KOPT-K1 (cell line): Measurements from ENCODE around the gene CDK6.
A peak's percentile ranks its signal among the peaks of the same experiment; 100 is the strongest.
"Not testable (repeated sequence)": the region's sequence is repeated elsewhere in the genome, so short reads cannot be mapped to it uniquely, and the experiment has no call there.

ENCODE experiments used
- H3K27ac ChIP-seq: fragments of 200-600 bp; sonication (generic); 2 replicates; pipeline ENCODE4 v1.5.1; 2016; ENCODE audit warnings: antibody characterized with exemption, mild to moderate bottlenecking, low read depth, low read length; ENCODE audit not compliant: poor library complexity, severe bottlenecking
- H3K36me3 ChIP-seq: fragments of 200-600 bp; sonication (generic); 2 replicates; pipeline ENCODE4 v1.5.1; 2017; ENCODE audit warnings: antibody characterized with exemption, mild to moderate bottlenecking, low read length, moderate library complexity; ENCODE audit not compliant: insufficient read depth
- H3K9me3 ChIP-seq: fragments of 200-600 bp; sonication (generic); 2 replicates; pipeline ENCODE4 v1.5.1; 2017; ENCODE audit warnings: antibody characterized with exemption, low read length, mild to moderate bottlenecking; ENCODE audit not compliant: insufficient read depth, poor library complexity, severe bottlenecking

CDK6 gene

DNA sequence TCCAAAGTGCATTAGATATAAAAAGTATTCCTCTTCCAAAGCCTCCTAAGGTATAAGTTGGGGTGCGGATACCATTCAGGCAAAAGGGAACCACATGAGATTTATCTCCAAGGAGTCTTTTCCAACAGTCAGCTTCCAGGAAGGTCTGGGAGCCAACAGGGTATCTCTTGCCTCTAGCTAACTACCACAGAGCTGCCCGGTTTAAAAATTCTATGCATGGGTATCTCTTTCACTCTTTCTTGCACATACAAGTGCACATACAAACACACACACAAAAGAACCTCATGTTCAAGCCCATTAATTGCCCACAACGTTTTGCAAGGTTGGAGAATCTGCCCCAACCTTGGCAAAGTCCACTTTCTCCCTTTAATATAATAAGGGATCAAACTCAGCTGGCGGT, 80.7 kb downstream of the CDK6 start:
- peaks cover 7% of the 10 kb centered on the region for H3K9me3 ChIP-seq
- H3K36me3 ChIP-seq = peaks cover 84% of the 10 kb centered on the region
- H3K27ac ChIP-seq = peak overlapping the region; percentile 96

DNA sequence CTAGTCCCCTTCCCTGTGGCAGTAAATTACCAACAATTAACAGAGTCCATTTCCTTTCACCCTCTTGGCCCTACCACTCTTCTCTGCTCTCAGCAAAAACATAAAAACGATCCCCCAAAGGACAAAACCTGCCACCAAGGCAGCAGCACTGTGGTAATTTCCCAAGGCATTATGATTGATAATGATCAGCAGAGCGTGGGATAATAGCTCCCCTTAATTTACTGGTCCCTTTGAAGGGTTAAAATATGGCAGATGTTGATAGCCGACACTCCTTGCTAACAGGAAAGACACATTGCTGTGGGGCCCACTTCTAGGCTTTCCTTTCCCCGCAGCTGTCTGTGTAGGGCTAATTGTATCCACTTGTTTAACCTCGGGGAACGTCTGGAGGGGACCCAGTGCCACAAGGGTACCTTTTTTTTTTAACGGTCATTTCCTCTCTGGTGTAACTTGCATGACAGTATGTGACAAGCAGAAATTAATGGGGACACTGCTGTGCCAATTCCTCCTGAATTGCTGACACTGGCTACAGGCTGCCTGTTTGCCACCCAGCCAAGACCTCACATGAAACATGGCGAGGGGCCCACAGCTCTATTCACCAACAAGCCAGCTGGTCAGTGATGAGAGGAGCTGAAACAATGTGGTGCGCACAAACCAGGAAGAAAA, 81.3 kb downstream of the CDK6 start:
- H3K27ac ChIP-seq = peak overlapping the region; percentile 96
- H3K36me3 ChIP-seq = peaks cover 86% of the 10 kb centered on the region
- peaks cover 7% of the 10 kb centered on the region for H3K9me3 ChIP-seq

DNA sequence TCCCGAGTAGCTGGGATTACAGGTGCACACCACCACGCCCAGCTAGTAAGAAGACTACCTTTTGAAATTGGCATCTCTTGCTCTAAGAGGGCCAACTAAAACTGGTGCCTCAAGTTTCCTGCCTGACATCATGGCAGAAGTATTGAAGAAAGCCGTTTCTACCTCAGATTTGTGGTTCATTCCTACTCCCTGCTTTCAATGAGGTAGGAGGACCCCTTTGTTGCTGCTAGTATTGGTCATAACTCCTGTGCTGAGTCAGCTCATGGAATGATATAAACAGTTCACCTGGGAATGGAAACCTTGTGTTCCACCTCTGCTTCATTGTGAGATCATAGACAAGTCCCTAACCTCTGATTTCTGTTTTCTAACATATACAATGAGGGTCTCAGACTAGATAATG, 82.8 kb downstream of the CDK6 start:
- H3K27ac ChIP-seq = peak overlapping the region; percentile 96
- peaks cover 7% of the 10 kb centered on the region for H3K9me3 ChIP-seq
- H3K36me3 ChIP-seq = peaks cover 87% of the 10 kb centered on the region

DNA sequence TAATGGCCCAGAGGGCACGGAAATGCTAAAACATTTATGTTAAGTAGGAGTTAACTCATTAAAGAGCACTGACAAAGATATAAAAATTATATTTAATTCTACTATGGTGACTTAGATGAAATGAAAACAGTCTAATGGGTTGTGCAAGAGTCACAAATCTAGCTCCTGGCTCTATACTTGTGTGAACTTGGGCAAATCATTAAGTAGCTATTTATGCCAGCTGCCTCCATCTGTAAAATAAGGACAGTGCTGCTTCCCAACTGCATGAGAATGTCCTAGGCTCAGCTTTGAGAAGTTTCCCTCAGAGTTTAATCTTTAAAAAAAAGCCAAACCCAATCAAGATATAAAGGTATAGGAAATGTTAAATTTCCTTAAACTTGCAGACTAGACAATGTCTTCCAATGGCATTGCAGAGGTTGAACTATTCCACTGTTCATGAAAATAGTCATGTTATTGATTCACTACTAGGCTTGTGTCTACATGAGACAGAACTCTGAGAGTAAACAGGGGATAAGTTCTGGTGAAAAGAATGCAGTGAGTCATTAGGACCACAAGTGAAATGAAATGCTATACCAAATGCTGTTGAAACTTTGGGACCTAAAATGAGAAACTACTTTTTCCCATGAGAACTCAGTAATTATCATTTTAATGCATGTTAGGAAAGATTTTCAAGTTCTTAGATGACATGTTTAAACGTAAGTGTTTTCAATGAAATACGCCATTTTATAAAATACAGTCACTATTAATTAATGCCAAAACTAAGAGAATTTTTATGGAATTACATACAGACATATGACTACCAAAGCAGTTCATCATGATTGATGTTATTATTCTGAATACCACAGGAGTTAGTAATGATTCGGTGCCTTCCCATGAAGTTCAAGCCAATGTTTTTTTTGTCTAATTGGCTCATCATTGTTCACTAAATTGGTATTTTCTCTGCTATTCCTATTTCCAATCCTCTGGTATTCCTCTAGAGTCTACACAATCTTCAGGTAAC, 84.2 kb downstream of the CDK6 start:
- Histone ChIP-seq H3K36me3 (peaks cover 87% of the 10 kb centered on the region), H3K27ac (peak overlapping the region; percentile 96), H3K9me3 (peaks cover 7% of the 10 kb centered on the region)

DNA sequence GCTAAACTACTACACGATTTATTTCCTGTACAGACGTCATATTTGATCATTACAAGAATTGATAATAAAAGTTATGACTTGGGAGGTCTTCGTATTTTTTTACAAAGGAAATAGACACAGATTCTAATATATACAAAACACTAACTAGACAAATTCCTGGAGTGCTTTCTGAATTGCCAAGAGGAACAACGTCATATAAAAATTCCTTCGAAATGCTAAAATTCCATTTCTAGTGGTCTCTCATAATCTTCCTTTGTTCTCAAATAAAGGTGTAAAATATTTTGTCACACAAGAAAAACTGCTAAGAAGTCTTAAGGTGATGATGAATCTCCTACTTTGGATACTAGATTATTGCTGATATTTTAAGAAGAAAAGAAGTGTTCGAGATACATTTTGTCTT, 85.4 kb downstream of the CDK6 start:
- Histone ChIP-seq H3K36me3 (peaks cover 87% of the 10 kb centered on the region), H3K27ac (peak overlapping the region; percentile 96), H3K9me3 (peaks cover 7% of the 10 kb centered on the region)

DNA sequence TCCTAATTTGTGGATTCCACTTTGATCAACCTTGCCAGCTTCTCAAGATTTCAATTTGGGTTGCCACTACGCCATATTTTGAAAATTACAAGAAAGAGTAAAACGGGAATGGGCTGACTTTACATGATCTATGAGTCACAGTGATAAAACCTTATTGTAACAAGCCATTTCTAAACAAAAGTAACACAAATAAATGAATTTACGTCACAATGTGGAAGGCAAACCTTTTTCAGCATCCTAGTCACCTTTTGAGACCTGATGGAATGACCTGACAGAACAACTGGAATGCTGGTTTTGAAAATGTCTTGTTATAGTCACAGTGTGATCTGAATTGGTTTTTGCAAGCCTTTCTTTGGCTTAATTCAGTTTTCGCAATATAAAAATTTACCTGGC, 85.9 kb downstream of the CDK6 start:
- H3K27ac ChIP-seq = peak overlapping the region; percentile 96
- H3K9me3 ChIP-seq = peaks cover 7% of the 10 kb centered on the region
- H3K36me3 ChIP-seq = peaks cover 88% of the 10 kb centered on the region

DNA sequence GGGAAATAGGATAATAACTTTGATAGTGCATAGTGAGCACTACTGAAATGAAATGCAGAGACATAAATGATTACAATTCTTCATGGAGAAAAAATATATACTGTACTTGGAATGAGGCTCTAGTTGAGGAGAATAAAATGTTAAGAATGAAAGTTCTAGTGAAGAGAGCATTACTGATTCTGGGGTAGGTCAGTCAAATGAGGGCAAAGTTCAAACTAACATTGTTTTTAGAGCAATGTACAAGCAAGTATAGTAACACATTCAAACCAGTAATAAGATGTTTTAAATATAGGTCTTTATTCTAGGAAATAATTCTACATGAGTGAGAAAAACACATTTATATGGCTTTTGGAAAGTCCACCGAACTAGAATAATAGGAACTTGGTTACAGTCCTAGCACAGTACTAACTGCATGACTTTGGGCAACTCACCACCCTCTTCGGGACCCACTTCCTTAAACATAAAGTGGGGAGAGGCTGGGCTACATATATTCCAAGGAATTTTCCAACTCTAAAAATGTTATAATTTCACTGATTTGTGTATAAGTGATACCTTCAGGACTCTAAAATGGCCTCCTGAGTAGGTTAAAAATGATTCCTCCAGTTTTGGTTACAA, 86.4 kb downstream of the CDK6 start:
- peak overlapping the region; percentile 96 for H3K27ac ChIP-seq

DNA sequence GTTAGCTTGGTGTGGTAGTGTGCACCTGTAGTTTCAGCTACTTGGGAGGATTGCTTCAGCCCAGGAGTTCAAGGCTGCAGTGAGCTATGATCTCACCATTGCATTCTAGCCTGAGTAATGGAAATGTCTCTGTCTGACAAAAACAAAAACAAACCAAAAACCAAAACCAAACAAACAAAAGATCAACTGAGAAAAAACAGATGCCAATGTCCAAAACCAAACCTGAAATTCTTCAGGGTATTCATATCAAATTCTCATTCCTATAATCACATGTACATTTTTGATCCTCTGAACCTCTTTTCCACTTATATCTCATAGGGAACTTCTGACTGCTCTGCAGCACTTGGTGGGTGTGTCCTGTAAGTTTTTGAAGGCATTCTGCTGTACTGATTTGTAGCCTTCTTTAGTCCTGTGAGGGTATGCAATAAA, 87.0 kb downstream of the CDK6 start:
- Histone ChIP-seq H3K36me3 (peaks cover 97% of the 10 kb centered on the region), H3K9me3 (peaks cover 8% of the 10 kb centered on the region), H3K27ac (peak overlapping the region; percentile 96)

More for the DNA sequence above, 86.4 kb downstream of the CDK6 start:
- H3K9me3 ChIP-seq = peaks cover 7% of the 10 kb centered on the region
- H3K36me3 ChIP-seq = peaks cover 93% of the 10 kb centered on the region

DNA sequence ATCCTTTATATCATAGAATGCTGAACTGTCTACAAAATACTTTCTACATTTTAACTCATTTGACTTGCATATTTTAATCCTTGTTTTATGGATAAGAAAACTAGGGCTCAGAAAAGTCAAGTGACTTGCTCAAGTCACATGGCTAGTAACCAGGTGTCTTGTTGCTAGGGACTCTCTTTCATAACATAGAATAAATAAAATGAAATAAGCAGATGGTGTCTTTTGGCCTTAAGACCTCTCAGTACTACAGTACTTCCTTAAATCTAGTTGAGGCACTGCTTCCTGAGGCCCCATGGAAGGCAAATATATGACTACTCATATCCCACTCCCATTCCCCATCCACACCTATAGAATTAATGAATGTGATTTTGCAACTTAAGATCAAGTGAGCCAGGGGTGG, 87.9 kb downstream of the CDK6 start:
- H3K36me3 ChIP-seq = peaks cover 97% of the 10 kb centered on the region
- H3K9me3 ChIP-seq = peaks cover 15% of the 10 kb centered on the region
- H3K27ac ChIP-seq = peak overlapping the region; percentile 96

DNA sequence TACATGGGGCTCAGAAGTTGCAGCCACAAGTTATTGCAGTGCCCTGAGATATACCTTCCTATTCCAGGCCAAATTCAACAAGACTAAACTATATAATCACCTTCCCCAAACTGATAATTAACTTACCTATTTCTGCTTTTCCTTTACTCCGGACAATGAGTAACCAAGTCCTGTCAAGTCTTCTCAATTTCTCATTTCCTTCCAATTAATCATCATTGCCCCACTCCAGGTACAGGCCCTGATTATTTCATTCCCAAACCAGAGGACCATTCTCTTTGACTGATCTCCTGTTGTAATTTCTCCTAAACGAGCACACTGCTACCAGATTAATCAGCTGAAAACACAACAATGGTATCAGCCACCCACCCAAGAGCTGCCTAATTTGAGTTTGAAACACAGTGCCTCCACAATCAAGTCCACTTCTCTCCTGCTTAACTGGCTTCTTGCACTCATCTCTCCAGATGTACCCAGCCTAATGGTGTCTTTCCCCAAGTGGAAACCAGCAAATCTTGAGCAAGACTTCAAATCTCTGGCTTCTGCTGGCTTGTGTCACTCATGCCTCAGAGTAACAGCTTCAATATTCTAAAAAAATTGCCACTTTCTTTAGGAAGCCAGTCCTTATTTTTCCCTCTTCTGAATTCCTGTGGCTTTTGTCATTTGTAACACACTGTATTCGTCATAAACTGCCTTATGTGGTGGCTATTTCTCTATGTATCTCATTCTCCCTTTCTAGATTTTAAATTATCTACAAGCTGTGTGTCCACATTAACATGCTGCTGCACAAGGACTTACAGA, 89.1 kb downstream of the CDK6 start:
- H3K36me3 ChIP-seq = peaks cover 93% of the 10 kb centered on the region
- peaks cover 15% of the 10 kb centered on the region for H3K9me3 ChIP-seq
- peak overlapping the region; percentile 96 for H3K27ac ChIP-seq

DNA sequence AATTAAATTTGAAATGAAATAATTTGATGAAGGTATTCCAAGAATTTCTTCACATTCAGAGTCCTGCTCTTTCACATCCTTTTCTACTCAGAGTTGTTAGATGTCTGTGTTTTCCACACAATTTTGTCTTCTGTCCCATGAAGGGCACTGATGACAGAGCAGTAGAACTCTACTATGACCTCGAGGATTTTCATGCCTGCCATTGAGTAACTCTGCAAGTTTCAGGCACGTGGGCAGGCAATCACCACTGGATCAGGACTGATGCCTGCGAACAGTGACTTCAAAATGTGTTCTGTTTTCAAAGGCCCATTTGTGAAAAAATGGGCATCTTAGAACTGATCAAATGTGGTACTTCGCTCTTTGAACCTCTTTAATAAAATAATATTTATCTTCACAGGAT, 91.1 kb downstream of the CDK6 start:
- H3K9me3 ChIP-seq = peaks cover 8% of the 10 kb centered on the region
- H3K36me3 ChIP-seq = peaks cover 92% of the 10 kb centered on the region
- H3K27ac ChIP-seq = peak overlapping the region; percentile 96

DNA sequence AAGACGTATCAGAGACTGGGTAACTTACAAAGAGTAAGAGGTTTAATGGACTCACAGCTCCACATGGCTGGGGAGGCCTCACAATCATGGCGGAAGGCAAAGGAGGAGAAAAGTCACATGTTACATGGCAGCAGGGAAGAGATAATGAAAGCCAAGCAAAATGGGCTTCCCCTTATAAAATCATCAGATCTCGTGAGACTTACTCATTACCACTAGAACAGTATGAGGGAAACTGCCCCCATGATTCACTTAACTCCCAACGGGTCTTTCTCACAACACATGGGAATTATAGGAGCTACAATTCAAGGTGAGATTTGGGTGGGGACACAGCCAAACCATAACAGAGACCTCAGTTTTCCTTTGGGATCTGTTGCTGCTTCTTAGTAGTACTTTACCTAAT, 92.2 kb downstream of the CDK6 start:
- Histone ChIP-seq H3K36me3 (peaks cover 92% of the 10 kb centered on the region), H3K27ac (peak overlapping the region; percentile 43)
- not testable (repeated sequence) for H3K9me3 ChIP-seq

DNA sequence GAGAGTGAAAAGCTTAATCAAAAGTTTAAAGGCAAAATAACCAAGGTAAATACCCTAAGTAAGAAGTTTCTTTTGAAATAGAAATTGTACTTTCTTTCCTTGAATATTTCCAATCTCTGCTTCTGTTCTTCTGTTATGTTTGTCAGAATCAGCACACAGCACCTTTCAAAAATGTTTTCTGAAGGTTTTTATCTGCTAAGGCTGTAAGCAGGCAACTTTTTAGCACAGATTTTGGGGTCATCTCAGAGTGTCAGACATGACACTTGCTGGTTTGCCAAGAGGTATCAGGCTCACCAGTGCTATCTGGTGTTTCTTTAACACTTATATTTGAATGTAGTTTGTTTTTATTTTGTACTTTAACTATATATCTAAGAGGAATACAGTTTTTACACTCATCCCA, 94.2 kb downstream of the CDK6 start:
- Histone ChIP-seq H3K27ac (peak overlapping the region; percentile 68), H3K9me3 (peaks cover 8% of the 10 kb centered on the region), H3K36me3 (peaks cover 92% of the 10 kb centered on the region)

DNA sequence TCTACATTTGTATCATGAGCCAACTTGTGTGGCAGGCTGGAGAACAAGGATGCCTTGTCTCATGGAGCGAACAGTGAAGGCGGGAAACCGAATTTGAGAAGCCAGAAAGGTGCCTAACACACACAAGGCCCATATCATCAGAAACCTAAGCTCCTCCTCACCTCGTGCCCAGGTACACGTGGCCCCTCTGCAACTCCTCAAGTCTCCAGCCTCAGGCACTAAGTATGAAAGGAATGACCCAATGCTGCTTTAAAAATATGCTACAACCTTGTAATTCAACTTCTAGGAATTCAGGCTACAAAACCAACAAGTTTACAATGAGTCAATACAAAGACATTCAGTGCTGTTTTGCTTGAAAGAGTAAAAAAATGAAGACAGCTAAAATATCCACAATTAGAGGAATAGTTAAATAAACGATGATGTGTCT, 95.7 kb downstream of the CDK6 start:
- Histone ChIP-seq H3K9me3 (peaks cover 8% of the 10 kb centered on the region), H3K27ac (peak overlapping the region; percentile 68), H3K36me3 (peaks cover 92% of the 10 kb centered on the region)
